Upper lobe of left lung (tissue), 4 donors: ENCODE data around the gene TPM2.

Experiments
- POLR2A ChIP-seq, 4 donors: fragments of 450-650 bp; IDR thresholded peaks; one replicate each; pipeline ENCODE4 v1.5.1; 2016 to 2017; ENCODE audit warnings: antibody characterized with exemption in 4 of 4, mild to moderate bottlenecking in 2 of 4
- TF ChIP-seq, protein P1 (sequence below), 6 experiments: fragments of 450-650 bp in 4 of 6; fragments of 200-600 bp in 2 of 6; sonication (generic) in 2 of 6; IDR thresholded peaks; one replicate each; pipeline ENCODE4 v1.5.1; 2016 to 2019; ENCODE audit warnings: antibody characterized with exemption in 6 of 6

DNA sequence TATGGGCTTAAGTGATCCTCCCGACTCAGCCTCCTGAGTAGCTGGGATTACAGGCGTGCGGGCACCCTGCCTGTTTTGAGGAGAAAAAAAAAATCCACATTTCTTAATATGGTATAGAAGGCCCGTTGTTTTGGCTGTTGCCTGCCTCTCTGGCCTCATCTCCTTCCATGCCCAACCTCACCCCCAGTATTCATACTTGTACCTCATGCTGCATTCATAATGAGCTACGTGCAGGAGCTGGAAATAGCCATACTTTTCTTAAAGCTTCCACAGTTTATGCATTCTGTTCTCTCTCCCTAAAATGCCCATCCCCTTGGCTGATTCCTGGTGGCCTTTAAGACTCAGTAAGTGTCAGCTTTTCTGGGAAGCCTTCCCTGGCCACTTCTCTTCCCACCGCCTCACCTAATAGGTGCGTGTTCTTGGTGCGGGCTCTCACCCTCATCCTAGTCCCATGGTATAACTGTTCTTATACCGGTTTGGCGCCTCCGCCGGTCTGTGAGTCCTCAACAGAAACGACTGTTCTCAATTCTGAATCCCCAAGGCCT lies 2.1 kb upstream of the TPM2 start:
- TF ChIP-seq, protein P1, sequence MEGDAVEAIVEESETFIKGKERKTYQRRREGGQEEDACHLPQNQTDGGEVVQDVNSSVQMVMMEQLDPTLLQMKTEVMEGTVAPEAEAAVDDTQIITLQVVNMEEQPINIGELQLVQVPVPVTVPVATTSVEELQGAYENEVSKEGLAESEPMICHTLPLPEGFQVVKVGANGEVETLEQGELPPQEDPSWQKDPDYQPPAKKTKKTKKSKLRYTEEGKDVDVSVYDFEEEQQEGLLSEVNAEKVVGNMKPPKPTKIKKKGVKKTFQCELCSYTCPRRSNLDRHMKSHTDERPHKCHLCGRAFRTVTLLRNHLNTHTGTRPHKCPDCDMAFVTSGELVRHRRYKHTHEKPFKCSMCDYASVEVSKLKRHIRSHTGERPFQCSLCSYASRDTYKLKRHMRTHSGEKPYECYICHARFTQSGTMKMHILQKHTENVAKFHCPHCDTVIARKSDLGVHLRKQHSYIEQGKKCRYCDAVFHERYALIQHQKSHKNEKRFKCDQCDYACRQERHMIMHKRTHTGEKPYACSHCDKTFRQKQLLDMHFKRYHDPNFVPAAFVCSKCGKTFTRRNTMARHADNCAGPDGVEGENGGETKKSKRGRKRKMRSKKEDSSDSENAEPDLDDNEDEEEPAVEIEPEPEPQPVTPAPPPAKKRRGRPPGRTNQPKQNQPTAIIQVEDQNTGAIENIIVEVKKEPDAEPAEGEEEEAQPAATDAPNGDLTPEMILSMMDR (IDR thresholded peaks at IDR 0.05): no peak
- no peak for TF ChIP-seq POLR2A (IDR thresholded peaks at IDR 0.05)
